ENCODE results near the gene WDR48.
"Not testable (repeated sequence)": the region's sequence is repeated elsewhere in the genome, so short reads cannot be mapped to it uniquely, and the experiment has no call there.

The WDR48 gene

GRCh38 chr3:39051649-39052561 lies at the start of gene WDR48, which contains the start of gene SCN11A:
Gene WDR48 (plus strand): TSS chr3:39052016. CDS start chr3:39052026, 10 bp downstream.
Gene SCN11A (minus strand): TSS chr3:39051944. CDS start chr3:38950362, 101,582 bp downstream.
- peak; percentile 82 to 95 (median 82) for DNase-seq

GRCh38 chr3:39005295-39005694 lies 46.5 kb upstream of the WDR48 start:
- DNase-seq = no peak

GRCh38 chr3:39011191-39011736 lies 40.6 kb upstream of the WDR48 start:
- no peak for DNase-seq

- DNase-seq = no peak
Measured at GRCh38 chr3:39013289-39013688, 38.5 kb upstream of the WDR48 start.

GRCh38 chr3:39013921-39014509 lies 37.8 kb upstream of the WDR48 start:
- no peak for DNase-seq

GRCh38 chr3:39015418-39015817 lies 36.4 kb upstream of the WDR48 start:
- DNase-seq = no peak

- DNase-seq = no peak
Measured at GRCh38 chr3:39019299-39019698, 32.5 kb upstream of the WDR48 start.

GRCh38 chr3:39021029-39021428 lies 30.8 kb upstream of the WDR48 start:
- no peak for DNase-seq

GRCh38 chr3:39021465-39022285 lies 30.1 kb upstream of the WDR48 start:
- no peak for DNase-seq

GRCh38 chr3:39022286-39022630 lies 29.6 kb upstream of the WDR48 start:
- no peak for DNase-seq

- DNase-seq = no peak
Measured at GRCh38 chr3:39024497-39024896, 27.3 kb upstream of the WDR48 start.

GRCh38 chr3:39025222-39025970 lies 26.4 kb upstream of the WDR48 start:
- DNase-seq = no peak

- no peak for DNase-seq
Measured at GRCh38 chr3:39028546-39028945, 23.3 kb upstream of the WDR48 start.

GRCh38 chr3:39029556-39029955 lies 22.3 kb upstream of the WDR48 start:
- no peak for DNase-seq

- DNase-seq = no peak
Measured at GRCh38 chr3:39038165-39038564, 13.7 kb upstream of the WDR48 start.

GRCh38 chr3:39050029-39050428 lies 1.8 kb upstream of the WDR48 start:
- no peak for DNase-seq

GRCh38 chr3:39052583-39052982 lies 767 bp downstream of the WDR48 start:
- DNase-seq = no peak

- DNase-seq = no peak
Measured at GRCh38 chr3:39053696-39054095, 1.9 kb downstream of the WDR48 start.

- no peak for DNase-seq
Measured at GRCh38 chr3:39056151-39056550, 4.3 kb downstream of the WDR48 start.

GRCh38 chr3:39061228-39061627 lies 9.4 kb downstream of the WDR48 start:
- not testable (repeated sequence) for DNase-seq

GRCh38 chr3:39062180-39062579 lies 10.4 kb downstream of the WDR48 start:
- no peak for DNase-seq

- no peak for DNase-seq
Measured at GRCh38 chr3:39063143-39063542, 11.3 kb downstream of the WDR48 start.
